GM04504 (cell line): ENCODE data around the gene MAGEA12.
"Not testable (repeated sequence)": the region's sequence is repeated elsewhere in the genome, so short reads cannot be mapped to it uniquely, and the experiment has no call there.

ENCODE experiments used
- DNase-seq: peaks from one replicate; pipeline ENCODE4 v3.0.0-alpha.2; 2012; ENCODE audit warnings: low read depth

Gene MAGEA12

GRCh38 chrX:152761582-152761981 is 28.0 kb downstream of the MAGEA12 start:
- not testable (repeated sequence) for DNase-seq

GRCh38 chrX:152766562-152766961 is 33.0 kb downstream of the MAGEA12 start:
- not testable (repeated sequence) for DNase-seq

- DNase-seq, result not testable (repeated sequence)
These were observed 36.2 kb downstream of the MAGEA12 start, which contains the start of gene MAGEA6 for GRCh38 chrX:152769549-152770289. TSS of gene MAGEA6 (minus strand) at chrX:152769689. CDS start at chrX:152767650, 2,039 bp downstream.

GRCh38 chrX:152787062-152787461 is 53.5 kb downstream of the MAGEA12 start:
- DNase-seq, result not testable (repeated sequence)
